CD4-positive, alpha-beta T cell treated with Interleukin-15 for 4 hours (primary cell): ENCODE measurements around the gene MLST8.
"Not testable (repeated sequence)": the region's sequence is repeated elsewhere in the genome, so short reads cannot be mapped to it uniquely, and the experiment has no call there.

Experiments
- DNase-seq: peaks from one replicate; pipeline ENCODE4 v3.0.0-alpha.2; 2020; ENCODE audit warnings: low spot score

The MLST8 gene

GRCh38 chr16:2246301-2246885 is 41.1 kb downstream of the MLST8 start:
- DNase-seq, result no peak

GRCh38 chr16:2250652-2251295 is 45.5 kb downstream of the MLST8 start:
- peak; percentile 39 for DNase-seq

- peak; percentile 85 for DNase-seq
These were observed 46.2 kb downstream of the MLST8 start, which contains the start of gene ECI1 for GRCh38 chr16:2251296-2252111. Gene ECI1 (minus strand): TSS chr16:2251587. CDS start chr16:2251566, 21 bp downstream.

GRCh38 chr16:2252806-2253148 is 47.5 kb downstream of the MLST8 start:
- no peak for DNase-seq

DNA sequence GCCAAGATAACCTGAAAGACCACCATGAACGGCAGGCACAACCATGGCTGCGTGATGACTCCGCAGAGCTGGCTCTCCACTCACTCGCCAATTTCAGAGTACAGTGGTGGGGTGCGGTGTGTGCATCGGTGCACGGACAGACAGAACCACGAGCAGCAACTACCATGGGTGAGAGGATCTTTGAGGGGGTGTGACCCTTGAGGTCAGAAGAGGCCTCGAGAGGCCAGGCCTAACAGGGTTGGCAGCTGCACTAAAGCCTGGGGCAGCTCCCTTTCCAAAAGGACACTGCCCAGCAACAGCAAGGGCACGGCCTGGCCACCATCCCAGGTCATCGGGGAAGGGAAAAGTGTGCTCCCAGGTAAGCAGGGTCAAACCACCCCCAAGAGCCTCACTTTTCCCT is 48.0 kb downstream of the MLST8 start:
- no peak for DNase-seq

GRCh38 chr16:2256531-2257140 is 51.4 kb downstream of the MLST8 start:
- no peak for DNase-seq

DNA sequence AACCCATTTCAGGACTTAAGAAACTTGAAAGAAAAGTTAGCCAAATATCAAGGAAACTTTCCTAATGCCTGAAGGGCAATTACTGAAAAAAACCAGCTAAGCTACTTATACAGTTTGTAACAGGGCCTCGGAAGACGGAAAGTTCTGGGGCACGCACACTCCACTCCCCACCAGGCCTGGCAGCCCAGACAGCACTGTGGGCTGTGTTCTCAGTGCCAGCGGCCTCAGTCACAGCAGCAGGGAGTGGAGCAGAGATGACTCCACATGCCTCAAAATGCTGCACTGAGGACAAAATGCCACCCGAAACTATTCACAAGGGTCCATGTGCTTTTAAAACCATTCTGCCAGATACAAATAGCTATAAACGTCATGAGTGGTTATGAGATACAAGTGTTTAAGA is 52.5 kb downstream of the MLST8 start:
- no peak for DNase-seq

DNA sequence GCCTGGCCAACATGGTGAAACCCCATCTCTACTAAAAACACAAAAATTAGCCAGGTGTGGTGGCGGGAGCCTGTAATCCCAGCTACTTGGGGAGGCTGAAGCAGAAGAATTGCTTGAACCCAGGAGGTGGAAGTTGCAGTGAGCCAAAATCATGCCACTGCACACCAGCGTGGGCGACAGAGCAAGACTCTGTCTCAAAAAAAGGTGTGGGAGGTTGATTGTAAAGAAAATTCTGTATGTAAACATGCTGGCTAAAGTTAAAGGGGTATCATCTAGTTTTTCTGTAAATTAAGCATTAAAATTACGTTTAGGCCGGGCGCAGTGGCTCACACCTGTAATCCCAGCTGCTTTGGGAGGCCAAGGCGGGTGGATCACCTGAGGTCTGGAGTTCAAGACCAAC is 53.3 kb downstream of the MLST8 start:
- DNase-seq, result not testable (repeated sequence)
